H1 (cell line): ENCODE measurements around the gene UPF2. TPM values are rescaled to one million over a fixed set of nuclear protein-coding genes. Genes with fewer than 3 reads are reported as not detected.

Experiments
- MAX ChIP-seq: IDR thresholded peaks from 2 replicates; pipeline ENCODE4 v1.6.1; 2012; ENCODE audit warnings: inconsistent platforms
- POU5F1 ChIP-seq: IDR thresholded peaks from 2 replicates; pipeline ENCODE4 v1.6.1; 2011; ENCODE audit warnings: low read depth, mild to moderate bottlenecking, low read length, moderate library complexity
- SIRT6 ChIP-seq: IDR thresholded peaks from one replicate; pipeline ENCODE4 v1.7.1; 2012; ENCODE audit warnings: low read length, inconsistent platforms
- TAF1 ChIP-seq: IDR thresholded peaks from 2 replicates; pipeline ENCODE4 v1.6.1; 2011; ENCODE audit warnings: mild to moderate bottlenecking, low read depth, low read length
- polyA plus RNA-seq, 7 experiments: library from polyadenylated mRNA; depleted of rRNA in 3 of 7; stranded (reverse) in 5 of 7; unstranded in 2 of 7; fragments of >200 nt in 5 of 7; fragments of 200-250 nt in 2 of 7; gene quantifications; 1 replicate in 5 of 7; 2 replicates in 1 of 7; 4 replicates in 1 of 7; pipeline versions ENCODE4 v1.2.1 to v1.2.3, GENCODE V29; 2011 to 2013; ENCODE audit warnings: missing spikeins in 2 of 7, mixed read lengths in 2 of 7
- total RNA-seq: library from RNA; stranded (reverse); fragmentation: NEBNext Ultra II Directional; extraction: Animal tissue kit (Norgen Biotek cat#: 25700); gene quantifications from 2 replicates; pipeline ENCODE4 v1.2.1, GENCODE V29; 2021

UPF2 gene
- total and polyA plus RNA-seq, 2 of the 8 experiments (the other 6 are each of a cell fraction or from before 2014, with no cell fraction given) = 6.2 to 32.8 TPM

GRCh38 chr10:11951695-11952094 lies 90.9 kb downstream of the UPF2 start (continued):
- no peak for TF ChIP-seq MAX
- no peak for TF ChIP-seq TAF1
- no peak for TF ChIP-seq POU5F1
- TF ChIP-seq SIRT6 = no peak
